GM10266 (cell line): ENCODE measurements around the gene SLC36A3.

Source experiments
- DNase-seq: peaks from one replicate; pipeline ENCODE4 v3.0.0; 2012; ENCODE audit errors: extremely low spot score
- TF ChIP-seq, protein P1 (sequence below): IDR thresholded peaks from 2 replicates; pipeline ENCODE4 v1.5.1; 2012; ENCODE audit warnings: mild to moderate bottlenecking, low read depth; ENCODE audit not compliant: control insufficient read depth, insufficient read depth; ENCODE audit errors: missing control alignments

SLC36A3 gene

DNA sequence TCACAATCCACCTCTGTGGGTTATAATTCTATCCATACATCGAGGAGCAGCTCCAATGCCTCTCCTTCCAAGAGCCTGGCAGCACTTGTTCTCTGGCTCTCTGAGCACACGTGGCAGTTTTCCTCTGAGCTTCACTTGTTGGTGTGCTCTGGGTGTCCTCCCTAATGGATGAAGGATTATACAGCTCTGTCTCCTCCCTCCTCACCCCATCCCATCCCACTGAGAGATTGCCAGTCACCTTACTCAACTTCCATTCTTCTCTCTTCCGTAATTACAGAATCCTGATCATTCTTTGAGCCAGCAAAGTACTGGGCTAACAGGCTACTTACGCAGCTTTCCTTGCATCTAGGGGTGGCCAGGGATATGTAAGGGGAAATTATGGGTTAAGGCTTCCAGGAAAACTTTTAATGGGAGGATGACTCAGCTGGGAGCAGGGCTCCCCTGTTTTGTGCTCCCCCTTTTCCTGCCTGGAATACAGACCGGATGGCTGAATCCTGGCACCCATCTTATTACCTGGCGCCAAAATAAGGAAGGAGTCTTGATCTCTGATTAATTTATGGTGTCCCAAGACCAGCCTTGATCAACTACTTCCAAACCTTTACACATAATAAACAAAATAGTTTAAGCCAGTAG lies 73.4 kb downstream of the SLC36A3 start:
- TF ChIP-seq, protein P1, sequence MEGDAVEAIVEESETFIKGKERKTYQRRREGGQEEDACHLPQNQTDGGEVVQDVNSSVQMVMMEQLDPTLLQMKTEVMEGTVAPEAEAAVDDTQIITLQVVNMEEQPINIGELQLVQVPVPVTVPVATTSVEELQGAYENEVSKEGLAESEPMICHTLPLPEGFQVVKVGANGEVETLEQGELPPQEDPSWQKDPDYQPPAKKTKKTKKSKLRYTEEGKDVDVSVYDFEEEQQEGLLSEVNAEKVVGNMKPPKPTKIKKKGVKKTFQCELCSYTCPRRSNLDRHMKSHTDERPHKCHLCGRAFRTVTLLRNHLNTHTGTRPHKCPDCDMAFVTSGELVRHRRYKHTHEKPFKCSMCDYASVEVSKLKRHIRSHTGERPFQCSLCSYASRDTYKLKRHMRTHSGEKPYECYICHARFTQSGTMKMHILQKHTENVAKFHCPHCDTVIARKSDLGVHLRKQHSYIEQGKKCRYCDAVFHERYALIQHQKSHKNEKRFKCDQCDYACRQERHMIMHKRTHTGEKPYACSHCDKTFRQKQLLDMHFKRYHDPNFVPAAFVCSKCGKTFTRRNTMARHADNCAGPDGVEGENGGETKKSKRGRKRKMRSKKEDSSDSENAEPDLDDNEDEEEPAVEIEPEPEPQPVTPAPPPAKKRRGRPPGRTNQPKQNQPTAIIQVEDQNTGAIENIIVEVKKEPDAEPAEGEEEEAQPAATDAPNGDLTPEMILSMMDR, result no peak
- DNase-seq, result no peak

DNA sequence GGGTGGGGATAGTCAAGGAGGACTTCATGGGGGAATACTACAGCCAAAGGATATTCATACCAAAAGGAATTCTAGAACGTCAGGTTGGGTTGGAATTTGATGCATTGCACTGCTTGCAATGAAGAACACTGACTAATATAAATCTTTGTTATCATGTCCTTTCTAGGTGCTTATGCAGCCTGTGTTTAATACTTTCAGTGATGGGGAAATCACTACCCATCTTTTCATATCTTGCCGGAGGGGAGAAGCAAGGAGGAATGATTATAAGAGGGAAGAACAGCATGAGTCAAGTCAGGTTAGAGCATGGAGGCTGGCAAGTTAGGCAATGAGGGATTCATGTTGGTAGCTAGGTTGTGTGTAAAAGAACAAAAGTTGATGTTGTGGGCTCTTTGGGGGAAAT lies 74.6 kb downstream of the SLC36A3 start:
- DNase-seq, result no peak
- TF ChIP-seq, protein P1, result no peak

DNA sequence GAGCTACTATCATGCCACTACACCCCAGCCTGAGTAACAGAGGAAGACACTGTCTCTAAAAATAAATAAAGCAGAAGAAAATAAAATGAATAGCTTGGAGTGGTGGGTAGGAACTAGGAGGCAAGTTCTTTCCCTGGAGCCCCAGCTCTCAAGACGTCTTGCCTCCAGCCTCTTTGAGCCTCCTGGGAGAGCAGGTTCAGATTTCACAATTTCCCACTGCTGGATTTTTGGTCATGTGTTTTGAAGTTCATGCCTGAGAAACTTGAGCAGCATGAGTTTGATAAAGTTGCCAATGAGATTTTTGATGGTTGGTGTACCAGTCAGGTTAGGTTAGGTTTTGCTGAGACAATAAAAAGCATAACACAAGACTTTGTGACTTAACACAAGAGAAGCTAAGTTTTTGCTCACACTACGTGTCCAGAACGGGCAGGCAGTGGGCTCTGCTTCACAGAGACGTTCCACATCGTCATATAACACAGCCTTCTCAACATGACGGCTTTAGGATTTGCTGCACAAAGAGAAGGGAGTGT lies 75.6 kb downstream of the SLC36A3 start:
- TF ChIP-seq, protein P1, result no peak

More for the DNA sequence above, 75.6 kb downstream of the SLC36A3 start:
- DNase-seq, result no peak
